ENCODE results near the gene INIP.
A peak's percentile ranks its signal among the peaks of the same experiment; 100 is the strongest.

INIP gene

GRCh38 chr9:112751056-112751795 lies 33.3 kb upstream of the INIP start (continued):
- TF ChIP-seq BCL6B (tag by site-specific recombination; IDR thresholded peaks at IDR 0.05) = no peak
- TF ChIP-seq ZIC2 (tag by site-specific recombination; IDR thresholded peaks at IDR 0.05) = peak; percentile 50
- peak; percentile 62 for TF ChIP-seq WT1 (tag by site-specific recombination; IDR thresholded peaks at IDR 0.05)
- TF ChIP-seq ZNF747 (tag by site-specific recombination; IDR thresholded peaks at IDR 0.05) = no peak
- peak; percentile 77 for TF ChIP-seq KLF9 (tag by site-specific recombination; IDR thresholded peaks at IDR 0.05; ENCODE audit: low read depth)
- peak; percentile 41; the same call in 1 of the 2 replicates for TF ChIP-seq ZBTB8A (tag by site-specific recombination; IDR thresholded peaks at IDR 0.05)
- TF ChIP-seq ZNF10 (tag by site-specific recombination; IDR thresholded peaks at IDR 0.05) = no peak
- no peak for TF ChIP-seq ZNF404 (tag by site-specific recombination; IDR thresholded peaks at IDR 0.05)
- TF ChIP-seq SCRT2 (tag by site-specific recombination; IDR thresholded peaks at IDR 0.05) = peak; percentile 73
- TF ChIP-seq ZNF23 (tag by site-specific recombination; IDR thresholded peaks at IDR 0.05; ENCODE audit: borderline replicate concordance) = no peak
- 0 out of 2 replicates have a peak, but pooled peaks have one; percentile 40 for TF ChIP-seq KLF16 (tag by site-specific recombination; IDR thresholded peaks at IDR 0.05)
- no peak for TF ChIP-seq ZNF292 (tag by site-specific recombination; IDR thresholded peaks at IDR 0.05; ENCODE audit: borderline replicate concordance, low read depth)
- TF ChIP-seq ZNF146 (tag by site-specific recombination; IDR thresholded peaks at IDR 0.05) = 0 out of 2 replicates have a peak, but pooled peaks have one; percentile 3
- peak; percentile 63 for TF ChIP-seq ZBTB11 (tag by site-specific recombination; conservative IDR thresholded peaks at IDR 0.05; ENCODE audit: low read depth)
- TF ChIP-seq ZBTB26 (tag by site-specific recombination; optimal IDR thresholded peaks at IDR 0.05) = peak; percentile 29
- TF ChIP-seq EGR2 (tag by site-specific recombination; IDR thresholded peaks at IDR 0.05; ENCODE audit: low read depth) = peak; percentile 72
- TF ChIP-seq ZNF394 (tag by site-specific recombination; IDR thresholded peaks at IDR 0.05; ENCODE audit: borderline replicate concordance) = no peak
- peak; percentile 69; the same call in 1 of the 2 replicates for TF ChIP-seq ZBTB20 (tag by site-specific recombination; IDR thresholded peaks at IDR 0.05)
- TF ChIP-seq ZNF555 (tag by site-specific recombination; conservative IDR thresholded peaks at IDR 0.05) = no peak
- peak; percentile 50; the same call in 1 of the 2 replicates for TF ChIP-seq KLF8 (tag by site-specific recombination; IDR thresholded peaks at IDR 0.05)
- peak; percentile 37 for TF ChIP-seq PATZ1 (tag by site-specific recombination; IDR thresholded peaks at IDR 0.05)
- TF ChIP-seq ZNF335 (tag by site-specific recombination; conservative IDR thresholded peaks at IDR 0.05) = peak; percentile 87
- TF ChIP-seq SP3 (tag by site-specific recombination; IDR thresholded peaks at IDR 0.05) = peak; percentile 55
- TF ChIP-seq ZNF449 (tag by site-specific recombination; IDR thresholded peaks at IDR 0.05) = peak; percentile 64; the same call in 1 of the 2 replicates
